SU-DHL-6 (cell line): ENCODE results near the gene NAV2.

Source experiments
- H2AFZ ChIP-seq: fragments of 200-600 bp; sonication (generic); 2 replicates; pipeline ENCODE4 v1.6.1; 2014; ENCODE audit warnings: low read depth, mild to moderate bottlenecking, moderate library complexity, mixed read lengths, antibody characterized with exemption, low read length; ENCODE audit not compliant: severe bottlenecking
- H3F3A ChIP-seq: fragments of 200-600 bp; shearing (Covaris generic); 2 replicates; pipeline ENCODE4 v1.6.0; 2016; ENCODE audit warnings: antibody characterized with exemption, mild to moderate bottlenecking; ENCODE audit not compliant: insufficient read depth
- H3K27ac ChIP-seq: fragments of 200-600 bp; sonication (generic); 2 replicates; pipeline ENCODE4 v1.5.1; 2016; ENCODE audit warnings: low read depth, mild to moderate bottlenecking, low read length, moderate library complexity, mixed read lengths
- H3K27me3 ChIP-seq: fragments of 200-600 bp; sonication (generic), shearing (Covaris generic); 2 replicates; pipeline ENCODE4 v1.6.0; 2014; ENCODE audit warnings: mild to moderate bottlenecking, low read length
- H3K36me3 ChIP-seq: fragments of 200-600 bp; sonication (generic); 2 replicates; pipeline ENCODE4 v1.6.1; 2014; ENCODE audit warnings: mild to moderate bottlenecking, low read length, mixed read lengths
- H3K4me2 ChIP-seq: fragments of 300-600, 200-600 bp; shearing (Covaris generic), sonication (generic); 2 replicates; pipeline ENCODE4 v1.6.0; 2014; ENCODE audit warnings: low read length, low read depth, mild to moderate bottlenecking; ENCODE audit not compliant: poor library complexity, severe bottlenecking
- H3K4me3 ChIP-seq: fragments of 200-600 bp; sonication (generic); 2 replicates; pipeline ENCODE4 v1.5.1; 2014; ENCODE audit warnings: antibody characterized with exemption, low read length, mild to moderate bottlenecking, mixed read lengths; ENCODE audit not compliant: insufficient read depth, poor library complexity, severe bottlenecking
- H3K79me2 ChIP-seq: fragments of 200-600 bp; sonication (generic); 2 replicates; pipeline ENCODE4 v1.6.1; 2014; ENCODE audit warnings: mild to moderate bottlenecking, low read length, moderate library complexity; ENCODE audit not compliant: insufficient read depth
- H3K9ac ChIP-seq: fragments of 200-600 bp; sonication (generic); 2 replicates; pipeline ENCODE4 v1.7.0; 2014; ENCODE audit warnings: mild to moderate bottlenecking, low read length
- H3K9me2 ChIP-seq: fragments of 200-600 bp; sonication (generic); replicated peaks from 2 replicates; pipeline ENCODE4 v1.6.1; 2014; ENCODE audit warnings: low read length; ENCODE audit not compliant: insufficient read depth
- H3K9me3 ChIP-seq: fragments of 200-600 bp; sonication (generic); 2 replicates; pipeline ENCODE4 v1.6.1; 2014; ENCODE audit warnings: low read length, mixed read lengths; ENCODE audit not compliant: insufficient read depth
- H4K20me1 ChIP-seq: fragments of 200-600 bp; sonication (generic); 2 replicates; pipeline ENCODE4 v1.6.1; 2014; ENCODE audit warnings: low read depth, mild to moderate bottlenecking, antibody characterized with exemption, low read length, moderate library complexity, mixed read lengths
- EZH2phosphoT487 ChIP-seq: fragments of 200-600 bp; sonication (generic), shearing (Covaris generic); conservative IDR thresholded peaks from 2 replicates; pipeline ENCODE4 v1.6.1; 2018; ENCODE audit warnings: mild to moderate bottlenecking, antibody characterized with exemption, low read length, moderate library complexity, mixed read lengths
- TF ChIP-seq, protein P1 (sequence below): fragments of 200-600 bp; sonication (generic); IDR thresholded peaks from one replicate; pipeline ENCODE4 v1.5.1; 2017; ENCODE audit warnings: antibody characterized with exemption, mild to moderate bottlenecking, low read length, moderate library complexity; ENCODE audit not compliant: insufficient read depth, poor library complexity, severe bottlenecking

The NAV2 gene

DNA sequence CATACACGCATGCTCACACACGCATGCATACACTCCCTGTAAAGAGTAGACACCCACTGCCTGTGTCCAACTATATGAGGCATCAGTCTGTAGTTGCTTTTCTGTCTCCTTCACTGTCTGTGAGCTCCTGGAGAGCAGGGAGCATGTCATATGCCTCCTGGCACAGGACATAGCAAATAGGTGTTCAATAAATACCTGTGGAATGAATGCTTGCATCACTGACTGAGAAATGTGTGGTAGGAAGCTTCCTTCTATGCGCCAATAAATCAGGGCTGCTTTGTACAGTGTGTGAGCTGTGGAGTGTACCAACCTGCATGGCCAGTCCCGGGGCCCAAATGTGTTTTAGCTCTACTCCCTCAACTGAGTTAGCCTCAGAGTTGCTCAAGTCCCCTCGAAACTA, 37.2 kb upstream of the NAV2 start:
- Histone ChIP-seq H3K4me3 (no peak overlapping the region), H3K36me3 (no peaks in the 10 kb centered on the region), H3K9me2 (no peaks in the 10 kb centered on the region), H3K9me3 (no peaks in the 10 kb centered on the region), H3F3A (no peaks in the 10 kb centered on the region), H3K27me3 (no peaks in the 10 kb centered on the region), H3K9ac (no peak overlapping the region), H3K4me2 (no peak overlapping the region), H2AFZ (no peak overlapping the region), H3K79me2 (no peaks in the 10 kb centered on the region), H3K27ac (no peak overlapping the region), H4K20me1 (no peaks in the 10 kb centered on the region)
- no peak for TF ChIP-seq EZH2phosphoT487
- TF ChIP-seq, protein P1, sequence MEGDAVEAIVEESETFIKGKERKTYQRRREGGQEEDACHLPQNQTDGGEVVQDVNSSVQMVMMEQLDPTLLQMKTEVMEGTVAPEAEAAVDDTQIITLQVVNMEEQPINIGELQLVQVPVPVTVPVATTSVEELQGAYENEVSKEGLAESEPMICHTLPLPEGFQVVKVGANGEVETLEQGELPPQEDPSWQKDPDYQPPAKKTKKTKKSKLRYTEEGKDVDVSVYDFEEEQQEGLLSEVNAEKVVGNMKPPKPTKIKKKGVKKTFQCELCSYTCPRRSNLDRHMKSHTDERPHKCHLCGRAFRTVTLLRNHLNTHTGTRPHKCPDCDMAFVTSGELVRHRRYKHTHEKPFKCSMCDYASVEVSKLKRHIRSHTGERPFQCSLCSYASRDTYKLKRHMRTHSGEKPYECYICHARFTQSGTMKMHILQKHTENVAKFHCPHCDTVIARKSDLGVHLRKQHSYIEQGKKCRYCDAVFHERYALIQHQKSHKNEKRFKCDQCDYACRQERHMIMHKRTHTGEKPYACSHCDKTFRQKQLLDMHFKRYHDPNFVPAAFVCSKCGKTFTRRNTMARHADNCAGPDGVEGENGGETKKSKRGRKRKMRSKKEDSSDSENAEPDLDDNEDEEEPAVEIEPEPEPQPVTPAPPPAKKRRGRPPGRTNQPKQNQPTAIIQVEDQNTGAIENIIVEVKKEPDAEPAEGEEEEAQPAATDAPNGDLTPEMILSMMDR, result no peak

DNA sequence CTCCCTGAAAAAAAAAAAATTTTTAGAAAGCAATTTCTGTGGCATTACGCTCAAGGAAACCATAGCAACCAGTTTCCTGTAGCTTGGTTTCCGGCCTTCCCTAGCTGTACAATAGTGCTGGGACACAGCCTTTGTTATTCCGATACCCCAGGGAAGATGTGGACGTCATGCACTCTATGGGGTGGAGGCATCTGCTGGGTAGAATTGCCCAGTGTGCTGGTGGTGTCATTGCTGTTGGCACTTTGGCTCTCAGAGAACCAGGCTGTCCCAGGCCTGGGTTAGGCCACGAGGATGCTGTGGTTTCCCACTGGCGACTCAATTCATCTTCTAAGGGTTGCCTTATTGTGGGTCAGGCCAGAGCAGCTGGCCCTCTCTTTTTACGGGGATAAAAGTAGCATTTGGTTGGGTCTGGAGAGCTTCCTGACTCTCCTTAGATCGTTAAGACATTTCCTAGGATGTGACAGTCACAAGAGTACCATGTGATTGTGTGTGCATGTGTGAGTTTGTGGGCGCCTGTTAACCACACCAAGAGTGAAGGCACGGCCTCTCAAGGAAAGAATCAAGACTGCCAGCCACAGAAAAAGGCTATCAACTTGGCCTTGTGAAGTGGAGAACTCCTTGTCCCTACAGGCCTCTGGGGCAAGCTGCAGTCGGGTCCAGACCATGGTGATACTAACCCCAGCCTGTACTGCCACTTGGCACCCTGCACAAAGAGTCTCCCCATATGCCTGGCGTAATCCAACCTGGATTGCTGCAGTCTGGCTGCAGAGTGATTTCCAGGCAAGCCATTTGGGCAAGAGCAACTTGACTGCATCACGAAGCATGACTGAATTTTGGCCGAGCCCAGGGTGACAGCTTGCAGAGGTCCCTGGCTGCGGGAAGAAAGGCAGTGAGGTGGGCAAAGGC, 35.9 kb upstream of the NAV2 start:
- H3F3A ChIP-seq, result no peaks in the 10 kb centered on the region
- H3K27me3 ChIP-seq, result no peaks in the 10 kb centered on the region
- no peak for TF ChIP-seq EZH2phosphoT487
- TF ChIP-seq, protein P1, result no peak
- no peaks in the 10 kb centered on the region for H4K20me1 ChIP-seq
- H3K79me2 ChIP-seq, result no peaks in the 10 kb centered on the region
- H2AFZ ChIP-seq, result no peak overlapping the region
- H3K4me3 ChIP-seq, result no peak overlapping the region
- no peak overlapping the region for H3K9ac ChIP-seq
- no peak overlapping the region for H3K27ac ChIP-seq
- no peaks in the 10 kb centered on the region for H3K9me3 ChIP-seq
- no peaks in the 10 kb centered on the region for H3K9me2 ChIP-seq
- no peak overlapping the region for H3K4me2 ChIP-seq
- H3K36me3 ChIP-seq, result no peaks in the 10 kb centered on the region

DNA sequence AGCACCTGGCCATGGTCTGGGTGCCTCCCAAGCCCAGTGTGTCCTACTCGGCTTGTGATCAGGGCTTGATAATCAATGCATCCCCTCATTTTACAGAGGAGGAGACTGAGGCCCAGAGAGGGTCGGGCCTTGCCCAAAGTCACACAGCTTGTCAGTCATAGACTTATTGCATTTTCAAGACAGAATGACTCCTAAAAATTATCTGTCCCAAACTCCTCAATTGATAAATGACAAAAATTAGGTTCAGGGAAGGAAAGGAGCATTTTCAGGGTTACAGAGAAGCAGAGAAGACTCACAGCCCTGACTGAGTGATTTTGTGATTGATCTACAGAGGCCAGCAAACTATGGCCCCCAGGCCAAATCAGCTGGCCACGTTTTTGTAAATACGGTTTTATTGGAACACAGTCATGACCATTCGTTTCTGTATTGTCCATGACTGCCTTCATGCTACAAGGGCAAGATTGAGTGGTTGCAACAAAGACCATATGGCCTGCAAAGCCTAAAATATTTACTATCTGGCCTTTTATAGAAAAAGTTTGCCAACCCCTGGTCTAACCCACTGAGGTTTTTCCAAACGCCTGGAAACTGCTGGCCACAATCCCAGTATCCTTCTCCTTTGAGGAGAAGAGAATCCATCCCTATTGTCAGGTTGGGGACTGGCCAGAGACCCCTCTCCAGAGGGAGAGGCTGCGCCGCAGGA, 35.1 kb upstream of the NAV2 start:
- Histone ChIP-seq H3K36me3 (no peaks in the 10 kb centered on the region), H3K79me2 (no peaks in the 10 kb centered on the region), H3K4me2 (no peak overlapping the region), H3K9ac (no peak overlapping the region), H3K27ac (no peak overlapping the region), H3K27me3 (no peaks in the 10 kb centered on the region), H3K9me2 (no peaks in the 10 kb centered on the region), H4K20me1 (no peaks in the 10 kb centered on the region), H3K9me3 (no peaks in the 10 kb centered on the region), H2AFZ (no peak overlapping the region), H3K4me3 (no peak overlapping the region), H3F3A (no peaks in the 10 kb centered on the region)
- TF ChIP-seq EZH2phosphoT487, result no peak
- TF ChIP-seq, protein P1, result no peak
